Measurements from ENCODE around the gene ABCA4.

The ABCA4 gene

GRCh38 chr1:93989601-93990000, 131.3 kb downstream of the ABCA4 start:
- DNase-seq (ENCODE audit: low read depth in 2 of 2), result no peak
- H3K4me3 ChIP-seq (replicated peaks in 1 of 2; ENCODE audit: low read depth in 2 of 2, low read length in 2 of 2), result no peak overlapping the region
- TF ChIP-seq CTCF (IDR thresholded peaks at IDR 0.05; ENCODE audit: low read depth, low read length), result no peak

- no peak for TF ChIP-seq CTCF (IDR thresholded peaks at IDR 0.05; ENCODE audit: low read depth, low read length)
- no peak overlapping the region for H3K4me3 ChIP-seq (replicated peaks in 1 of 2; ENCODE audit: low read depth in 2 of 2, low read length in 2 of 2)
- peak; percentile 87 to 96 for DNase-seq (ENCODE audit: low read depth in 2 of 2)
Observed at GRCh38 chr1:93988634-93989350, 132.2 kb downstream of the ABCA4 start.

- no peak for DNase-seq (ENCODE audit: low read depth in 2 of 2)
- H3K4me3 ChIP-seq (replicated peaks in 1 of 2; ENCODE audit: low read depth in 2 of 2, low read length in 2 of 2), result no peak overlapping the region
- TF ChIP-seq CTCF (IDR thresholded peaks at IDR 0.05; ENCODE audit: low read depth, low read length), result no peak
Observed at GRCh38 chr1:93981274-93981667, 139.7 kb downstream of the ABCA4 start.

GRCh38 chr1:93980320-93981273, 140.4 kb downstream of the ABCA4 start:
- DNase-seq (ENCODE audit: low read depth in 2 of 2), result peak in 1 of 2 donors; percentile 41

GRCh38 chr1:93979718-93980319, 141.1 kb downstream of the ABCA4 start:
- no peak for TF ChIP-seq CTCF (IDR thresholded peaks at IDR 0.05; ENCODE audit: low read depth, low read length)
- DNase-seq (ENCODE audit: low read depth in 2 of 2), result peak; percentile 45 to 84
- no peak overlapping the region for H3K4me3 ChIP-seq (replicated peaks in 1 of 2; ENCODE audit: low read depth in 2 of 2, low read length in 2 of 2)

More at GRCh38 chr1:93980320-93981273, 140.4 kb downstream of the ABCA4 start:
- peak; percentile 39 for TF ChIP-seq CTCF (IDR thresholded peaks at IDR 0.05; ENCODE audit: low read depth, low read length)
- H3K4me3 ChIP-seq (replicated peaks in 1 of 2; ENCODE audit: low read depth in 2 of 2, low read length in 2 of 2), result no peak overlapping the region

GRCh38 chr1:93979040-93979717, 141.8 kb downstream of the ABCA4 start:
- H3K4me3 ChIP-seq (replicated peaks in 1 of 2; ENCODE audit: low read depth in 2 of 2, low read length in 2 of 2), result no peak overlapping the region
- TF ChIP-seq CTCF (IDR thresholded peaks at IDR 0.05; ENCODE audit: low read depth, low read length), result no peak
- DNase-seq (ENCODE audit: low read depth in 2 of 2), result no peak

Measured in cardiac fibroblast (primary cell).